Measurements from ENCODE around the gene COIL. TPM values are rescaled to one million over a fixed set of nuclear protein-coding genes. Genes with fewer than 3 reads are reported as not detected.

Gene COIL
- total and polyA plus RNA-seq, 2 donors (not counting 1 experiment from before 2014, with no cell fraction given), result 7.3 to 12.1 TPM

DNA sequence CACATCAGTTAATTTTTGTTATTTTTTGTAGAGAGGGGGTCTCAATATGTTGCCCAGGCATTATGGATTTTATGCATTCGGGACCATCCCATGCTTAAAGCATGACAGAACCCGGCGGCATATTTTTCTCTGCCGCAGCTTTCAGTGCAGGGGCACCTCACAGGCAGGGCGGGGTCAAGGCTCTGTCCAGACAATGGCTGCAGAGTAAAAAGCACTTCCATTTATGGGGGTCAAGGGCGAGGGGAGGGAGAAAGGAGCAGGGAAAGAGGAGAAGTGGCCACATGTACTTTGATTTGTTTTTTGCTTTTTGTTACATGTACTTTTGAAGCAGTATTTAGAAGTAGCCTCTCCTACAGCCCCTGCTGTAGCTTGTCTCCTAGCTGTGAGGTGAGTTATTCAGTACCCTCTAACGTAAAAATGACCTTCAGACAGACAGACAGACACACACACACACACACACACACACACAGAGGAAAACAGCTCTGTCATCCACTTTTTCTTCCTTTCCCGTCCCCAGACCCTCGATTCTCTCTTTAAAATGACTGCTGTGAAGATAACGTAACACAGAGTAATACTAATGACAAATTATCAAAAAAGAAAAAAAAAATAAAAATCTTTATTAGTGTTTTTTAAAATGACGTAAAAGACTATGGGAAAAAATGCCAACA lies 16.2 kb upstream of the COIL start:
- Histone ChIP-seq H3K36me3 (ENCODE audit: control insufficient read depth, insufficient read depth, low read length) (peaks cover 1% of the 10 kb centered on the region), H3K9ac (ENCODE audit: insufficient read depth, low read length) (no peak overlapping the region), H4K20me1 (ENCODE audit: control insufficient read depth, extremely low read depth, insufficient read depth, low read length) (no peaks in the 10 kb centered on the region), H3K4me1 (ENCODE audit: control insufficient read depth, extremely low read depth, insufficient read depth, low read length) (no peaks in the 10 kb centered on the region), H3K27me3 (ENCODE audit: control insufficient read depth, insufficient read depth, low read length) (peaks cover 5% of the 10 kb centered on the region), H2AFZ (ENCODE audit: low read length) (peak overlapping the region; percentile 50), H3K4me2 (ENCODE audit: extremely low read depth, insufficient read depth, low read length) (peak overlapping the region; percentile 79), H3K9me3 (ENCODE audit: control insufficient read depth, insufficient read depth, low read depth, low read length) (no peaks in the 10 kb centered on the region), H3K79me2 (ENCODE audit: control insufficient read depth, insufficient read depth, low read length) (no peaks in the 10 kb centered on the region), H3K27ac (ENCODE audit: insufficient read depth, low read length) (no peak overlapping the region), H3K4me3 (replicated peaks in 1 of 4; ENCODE audit: control extremely low read depth in 1 of 4, insufficient read depth in 1 of 4, low read depth in 3 of 4, low read length in 4 of 4) (peak overlapping the region; percentile 74 to 94 (median 78))
- TF ChIP-seq, protein P1, sequence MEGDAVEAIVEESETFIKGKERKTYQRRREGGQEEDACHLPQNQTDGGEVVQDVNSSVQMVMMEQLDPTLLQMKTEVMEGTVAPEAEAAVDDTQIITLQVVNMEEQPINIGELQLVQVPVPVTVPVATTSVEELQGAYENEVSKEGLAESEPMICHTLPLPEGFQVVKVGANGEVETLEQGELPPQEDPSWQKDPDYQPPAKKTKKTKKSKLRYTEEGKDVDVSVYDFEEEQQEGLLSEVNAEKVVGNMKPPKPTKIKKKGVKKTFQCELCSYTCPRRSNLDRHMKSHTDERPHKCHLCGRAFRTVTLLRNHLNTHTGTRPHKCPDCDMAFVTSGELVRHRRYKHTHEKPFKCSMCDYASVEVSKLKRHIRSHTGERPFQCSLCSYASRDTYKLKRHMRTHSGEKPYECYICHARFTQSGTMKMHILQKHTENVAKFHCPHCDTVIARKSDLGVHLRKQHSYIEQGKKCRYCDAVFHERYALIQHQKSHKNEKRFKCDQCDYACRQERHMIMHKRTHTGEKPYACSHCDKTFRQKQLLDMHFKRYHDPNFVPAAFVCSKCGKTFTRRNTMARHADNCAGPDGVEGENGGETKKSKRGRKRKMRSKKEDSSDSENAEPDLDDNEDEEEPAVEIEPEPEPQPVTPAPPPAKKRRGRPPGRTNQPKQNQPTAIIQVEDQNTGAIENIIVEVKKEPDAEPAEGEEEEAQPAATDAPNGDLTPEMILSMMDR (conservative IDR thresholded peaks at IDR 0.05 in 1 of 2, IDR thresholded peaks at IDR 0.05 in 1 of 2; ENCODE audit: low read depth in 1 of 2, low read length in 2 of 2), result no peak
- no peak for TF ChIP-seq EZH2 (IDR thresholded peaks at IDR 0.05; ENCODE audit: low read length, missing control alignments)
- no peak for DNase-seq (ENCODE audit: low read depth in 2 of 2)

DNA sequence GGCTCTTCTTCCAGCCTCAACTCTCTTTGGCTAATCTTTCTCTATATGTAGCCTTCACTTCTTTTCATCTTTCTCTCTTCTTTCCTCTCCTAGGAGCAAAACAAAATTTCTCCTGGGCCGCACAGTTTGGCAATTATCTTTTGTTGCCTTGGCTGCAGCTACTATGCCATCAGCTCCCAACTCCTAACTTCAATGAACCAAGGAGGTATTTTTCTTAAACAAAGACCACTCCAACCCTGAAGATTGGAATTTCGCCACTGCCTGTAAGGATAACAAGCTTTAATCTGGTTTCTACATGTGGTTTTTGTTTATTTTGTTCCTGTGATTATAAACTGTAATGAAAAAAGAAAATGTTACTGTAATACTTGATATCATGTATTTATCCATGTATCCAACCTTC lies 14.8 kb upstream of the COIL start:
- Histone ChIP-seq H3K9me3 (ENCODE audit: control insufficient read depth, insufficient read depth, low read depth, low read length) (no peaks in the 10 kb centered on the region), H3K27ac (ENCODE audit: insufficient read depth, low read length) (no peak overlapping the region), H3K4me2 (ENCODE audit: extremely low read depth, insufficient read depth, low read length) (no peak overlapping the region), H3K27me3 (ENCODE audit: control insufficient read depth, insufficient read depth, low read length) (peaks cover 5% of the 10 kb centered on the region), H3K4me3 (replicated peaks in 1 of 4; ENCODE audit: control extremely low read depth in 1 of 4, insufficient read depth in 1 of 4, low read depth in 3 of 4, low read length in 4 of 4) (no peak overlapping the region), H3K79me2 (ENCODE audit: control insufficient read depth, insufficient read depth, low read length) (no peaks in the 10 kb centered on the region), H3K9ac (ENCODE audit: insufficient read depth, low read length) (no peak overlapping the region), H3K4me1 (ENCODE audit: control insufficient read depth, extremely low read depth, insufficient read depth, low read length) (no peaks in the 10 kb centered on the region), H4K20me1 (ENCODE audit: control insufficient read depth, extremely low read depth, insufficient read depth, low read length) (no peaks in the 10 kb centered on the region), H2AFZ (ENCODE audit: low read length) (no peak overlapping the region), H3K36me3 (ENCODE audit: control insufficient read depth, insufficient read depth, low read length) (no peaks in the 10 kb centered on the region)
- no peak for DNase-seq (ENCODE audit: low read depth in 2 of 2)
- no peak for TF ChIP-seq EZH2 (IDR thresholded peaks at IDR 0.05; ENCODE audit: low read length, missing control alignments)
- TF ChIP-seq, protein P1 (conservative IDR thresholded peaks at IDR 0.05 in 1 of 2, IDR thresholded peaks at IDR 0.05 in 1 of 2; ENCODE audit: low read depth in 1 of 2, low read length in 2 of 2), result no peak

DNA sequence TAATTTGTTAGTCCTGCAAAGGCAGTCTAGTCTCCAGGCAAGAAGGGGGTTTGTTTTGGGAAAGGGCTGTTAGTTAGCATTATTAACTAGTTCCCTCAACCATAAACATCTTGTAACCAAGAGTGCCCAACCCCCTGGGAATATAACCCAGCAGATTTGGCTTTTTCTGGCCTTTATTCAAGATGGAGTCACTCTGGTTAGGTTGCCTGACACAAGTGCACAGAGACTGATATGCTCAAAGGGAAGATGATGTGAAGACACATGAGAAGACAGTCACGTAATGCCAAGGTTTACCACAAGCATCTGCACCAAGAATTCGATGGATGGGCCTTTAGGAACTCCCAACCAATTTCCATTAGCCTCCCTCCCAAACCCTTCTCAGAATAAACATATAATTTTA lies 13.2 kb upstream of the COIL start:
- H3K4me1 ChIP-seq (ENCODE audit: control insufficient read depth, extremely low read depth, insufficient read depth, low read length), result no peaks in the 10 kb centered on the region
- H4K20me1 ChIP-seq (ENCODE audit: control insufficient read depth, extremely low read depth, insufficient read depth, low read length), result no peaks in the 10 kb centered on the region
- peaks cover 5% of the 10 kb centered on the region for H3K27me3 ChIP-seq (ENCODE audit: control insufficient read depth, insufficient read depth, low read length)
- H2AFZ ChIP-seq (ENCODE audit: low read length), result no peak overlapping the region
- TF ChIP-seq, protein P1 (conservative IDR thresholded peaks at IDR 0.05 in 1 of 2, IDR thresholded peaks at IDR 0.05 in 1 of 2; ENCODE audit: low read depth in 1 of 2, low read length in 2 of 2), result no peak
- TF ChIP-seq EZH2 (IDR thresholded peaks at IDR 0.05; ENCODE audit: low read length, missing control alignments), result no peak
- H3K79me2 ChIP-seq (ENCODE audit: control insufficient read depth, insufficient read depth, low read length), result no peaks in the 10 kb centered on the region
- no peaks in the 10 kb centered on the region for H3K9me3 ChIP-seq (ENCODE audit: control insufficient read depth, insufficient read depth, low read depth, low read length)
- H3K4me2 ChIP-seq (ENCODE audit: extremely low read depth, insufficient read depth, low read length), result no peak overlapping the region
- DNase-seq (ENCODE audit: low read depth in 2 of 2), result no peak
- no peak overlapping the region for H3K4me3 ChIP-seq (replicated peaks in 1 of 4; ENCODE audit: control extremely low read depth in 1 of 4, insufficient read depth in 1 of 4, low read depth in 3 of 4, low read length in 4 of 4)
- H3K36me3 ChIP-seq (ENCODE audit: control insufficient read depth, insufficient read depth, low read length), result no peaks in the 10 kb centered on the region
- no peak overlapping the region for H3K27ac ChIP-seq (ENCODE audit: insufficient read depth, low read length)
- H3K9ac ChIP-seq (ENCODE audit: insufficient read depth, low read length), result no peak overlapping the region
